Measurements from ENCODE around the gene GFI1B.
"Not testable (repeated sequence)": the region's sequence is repeated elsewhere in the genome, so short reads cannot be mapped to it uniquely, and the experiment has no call there.

Gene GFI1B

GRCh38 chr9:132991351-132992300 is 13.1 kb downstream of the GFI1B start:
- no peak for DNase-seq

GRCh38 chr9:132993511-132993939 is 15.0 kb downstream of the GFI1B start:
- DNase-seq, result no peak

GRCh38 chr9:132994410-132995120 is 16.1 kb downstream of the GFI1B start:
- DNase-seq, result no peak

GRCh38 chr9:132995121-132995420 is 16.6 kb downstream of the GFI1B start:
- DNase-seq, result no peak

- no peak for DNase-seq
Measured at GRCh38 chr9:132995879-132996278, 17.4 kb downstream of the GFI1B start.

GRCh38 chr9:132996526-132996925 is 18.0 kb downstream of the GFI1B start:
- no peak for DNase-seq

- no peak for DNase-seq
Measured at GRCh38 chr9:132997591-132997990, 19.1 kb downstream of the GFI1B start.

GRCh38 chr9:132998221-132998620 is 19.7 kb downstream of the GFI1B start:
- DNase-seq, result not testable (repeated sequence)

- no peak for DNase-seq
Measured at GRCh38 chr9:132998831-132999635, 20.5 kb downstream of the GFI1B start.

GRCh38 chr9:133002147-133003070 is 23.9 kb downstream of the GFI1B start:
- DNase-seq, result no peak

GRCh38 chr9:133003071-133003461 is 24.6 kb downstream of the GFI1B start:
- DNase-seq, result no peak

GRCh38 chr9:133003671-133004090 is 25.2 kb downstream of the GFI1B start:
- DNase-seq, result no peak

GRCh38 chr9:133004091-133004998 is 25.9 kb downstream of the GFI1B start:
- no peak for DNase-seq

- no peak for DNase-seq
Measured at GRCh38 chr9:133004999-133005760, 26.7 kb downstream of the GFI1B start.

GRCh38 chr9:133005957-133006356 is 27.5 kb downstream of the GFI1B start:
- DNase-seq, result no peak

GRCh38 chr9:133006731-133007352 is 28.3 kb downstream of the GFI1B start:
- no peak for DNase-seq

- no peak for DNase-seq
Measured at GRCh38 chr9:133008406-133008805, 29.9 kb downstream of the GFI1B start.

GRCh38 chr9:133008824-133009223 is 30.3 kb downstream of the GFI1B start:
- DNase-seq, result no peak

GRCh38 chr9:133009906-133010582 is 31.6 kb downstream of the GFI1B start:
- DNase-seq, result no peak

Data from T-helper 1 cell (primary cell).